Measurements from ENCODE around the gene ELOVL1.

DNA sequence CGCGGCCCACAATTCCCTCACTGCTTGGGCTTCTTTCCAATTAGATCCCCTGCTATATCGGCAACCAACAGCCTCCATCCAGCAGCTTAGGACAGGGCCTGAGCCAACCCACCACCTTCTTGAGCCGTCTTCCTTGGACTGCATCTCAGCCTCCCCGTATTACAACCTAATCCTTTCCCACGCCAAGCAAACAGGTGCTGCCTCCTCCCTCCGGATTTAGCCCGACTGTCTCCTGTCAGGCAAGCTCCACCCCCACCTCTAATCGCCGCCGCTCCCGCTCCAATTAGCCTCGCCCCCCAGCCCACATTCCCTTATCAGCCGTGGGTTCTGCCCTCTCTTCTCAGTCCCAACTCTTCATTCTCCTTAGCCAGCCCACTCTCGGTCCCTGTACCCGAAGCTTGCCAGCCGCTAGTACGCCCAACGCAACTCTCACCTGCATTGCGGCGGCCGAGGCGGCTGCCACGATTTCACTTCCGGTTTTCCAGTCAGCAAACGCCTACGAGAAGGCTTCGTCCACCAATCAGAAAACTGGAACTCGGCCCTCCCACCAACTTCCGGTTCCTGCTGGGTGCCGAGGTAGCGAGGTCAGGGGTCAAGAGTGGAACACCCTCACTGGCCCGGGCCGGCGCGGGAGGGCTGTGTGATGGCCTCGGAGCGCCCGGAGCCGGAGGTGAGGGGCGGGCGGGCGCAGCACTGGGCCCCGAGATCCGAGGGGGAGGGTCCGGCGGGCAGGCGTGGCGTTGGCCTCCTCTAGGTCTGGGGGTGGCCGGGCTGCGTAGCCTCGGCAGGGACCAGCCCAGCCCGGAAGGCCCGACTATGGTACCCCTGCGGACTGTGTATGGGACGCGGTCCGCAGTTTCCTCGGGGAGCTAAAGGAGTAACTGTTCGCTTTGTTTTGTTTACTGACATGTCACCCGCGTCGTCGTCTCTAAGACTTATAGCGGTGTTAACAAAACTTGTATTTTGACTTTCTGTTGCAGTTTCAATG lies 21.8 kb upstream of the ELOVL1 start, which contains the start of the genes MED8 and SZT2:
- TF ChIP-seq CTCF (IDR thresholded peaks at IDR 0.05): no peak
- TF ChIP-seq POLR2A (IDR thresholded peaks at IDR 0.05): peak; percentile 51 to 66
- peak; percentile 86 for TF ChIP-seq POLR2AphosphoS5 (IDR thresholded peaks at IDR 0.05)

Data from gastroesophageal sphincter (tissue), 3 donors.